Keratinocyte (primary cell): Measurements from ENCODE around the gene LRRTM2.

Experiments
- CTCF ChIP-seq, 3 experiments: IDR thresholded peaks in 1 of 3; conservative IDR thresholded peaks in 1 of 3; optimal IDR thresholded peaks in 1 of 3; 2 replicates in 2 of 3; 3 replicates in 1 of 3; pipeline versions ENCODE3 to v1.5.1; 2011; ENCODE audit warnings: low read length in 3 of 3, mild to moderate bottlenecking in 3 of 3, moderate library complexity in 2 of 3, control low read depth in 1 of 3, inconsistent platforms in 1 of 3; ENCODE audit not compliant: insufficient read depth in 2 of 3; ENCODE audit errors: extremely low read depth in 1 of 3
- EZH2 ChIP-seq: IDR thresholded peaks from one replicate; pipeline ENCODE4 v1.6.1; 2012; ENCODE audit warnings: inconsistent platforms, mild to moderate bottlenecking, low read length, moderate library complexity

- TF ChIP-seq CTCF (optimal IDR thresholded peaks at IDR 0.05 in 1 of 3, IDR thresholded peaks at IDR 0.05 in 1 of 3, conservative IDR thresholded peaks at IDR 0.05 in 1 of 3; ENCODE audit: extremely low read depth in 1 of 3, insufficient read depth in 2 of 3, low read length in 3 of 3) (peak in 2 of 3 experiments; percentile 35 to 42), EZH2 (no peak)
These were observed 49.9 kb downstream of the LRRTM2 start for GRCh38 chr5:138824924-138825863.
